ENCODE data around the gene PRUNE2.

DNA sequence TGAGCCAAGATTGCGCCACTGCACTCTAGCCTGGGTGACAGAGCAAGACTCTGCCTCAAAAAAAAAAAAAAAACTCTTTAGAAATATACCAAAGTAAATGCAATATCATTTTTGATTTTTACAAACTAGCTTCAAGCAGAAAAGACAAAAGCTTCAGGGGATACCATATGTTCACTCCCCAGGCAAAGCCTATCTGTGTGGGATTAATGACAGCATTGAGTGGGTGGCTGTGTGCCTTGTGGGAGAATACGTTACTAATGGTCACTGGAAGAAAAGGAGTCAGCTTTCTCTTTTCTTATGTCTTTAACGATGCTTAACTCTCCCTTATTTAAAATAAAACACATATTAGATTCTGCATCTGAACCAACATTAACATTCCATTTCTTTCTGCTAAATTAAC lies 139.8 kb downstream of the PRUNE2 start:
- TF ChIP-seq, protein P1, sequence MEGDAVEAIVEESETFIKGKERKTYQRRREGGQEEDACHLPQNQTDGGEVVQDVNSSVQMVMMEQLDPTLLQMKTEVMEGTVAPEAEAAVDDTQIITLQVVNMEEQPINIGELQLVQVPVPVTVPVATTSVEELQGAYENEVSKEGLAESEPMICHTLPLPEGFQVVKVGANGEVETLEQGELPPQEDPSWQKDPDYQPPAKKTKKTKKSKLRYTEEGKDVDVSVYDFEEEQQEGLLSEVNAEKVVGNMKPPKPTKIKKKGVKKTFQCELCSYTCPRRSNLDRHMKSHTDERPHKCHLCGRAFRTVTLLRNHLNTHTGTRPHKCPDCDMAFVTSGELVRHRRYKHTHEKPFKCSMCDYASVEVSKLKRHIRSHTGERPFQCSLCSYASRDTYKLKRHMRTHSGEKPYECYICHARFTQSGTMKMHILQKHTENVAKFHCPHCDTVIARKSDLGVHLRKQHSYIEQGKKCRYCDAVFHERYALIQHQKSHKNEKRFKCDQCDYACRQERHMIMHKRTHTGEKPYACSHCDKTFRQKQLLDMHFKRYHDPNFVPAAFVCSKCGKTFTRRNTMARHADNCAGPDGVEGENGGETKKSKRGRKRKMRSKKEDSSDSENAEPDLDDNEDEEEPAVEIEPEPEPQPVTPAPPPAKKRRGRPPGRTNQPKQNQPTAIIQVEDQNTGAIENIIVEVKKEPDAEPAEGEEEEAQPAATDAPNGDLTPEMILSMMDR (IDR thresholded peaks at IDR 0.05; ENCODE audit: control extremely low read depth in 1 of 3, insufficient read depth in 1 of 3, low read depth in 1 of 3, low read length in 3 of 3) = no peak
- no peak for TF ChIP-seq RFX5 (IDR thresholded peaks at IDR 0.05; ENCODE audit: borderline replicate concordance, low read depth, low read length)
- TF ChIP-seq NANOG (IDR thresholded peaks at IDR 0.05; ENCODE audit: insufficient read depth, low read depth, low read length, poor library complexity, severe bottlenecking) = no peak
- no peak for TF ChIP-seq EGR1 (IDR thresholded peaks at IDR 0.05; ENCODE audit: borderline replicate concordance, low read depth, low read length)
- TF ChIP-seq TCF12 (IDR thresholded peaks at IDR 0.05; ENCODE audit: low read depth, low read length) = no peak
- no peak for TF ChIP-seq POLR2AphosphoS5 (IDR thresholded peaks at IDR 0.05; ENCODE audit: low read depth, low read length)
- no peak for TF ChIP-seq POLR2A (IDR thresholded peaks at IDR 0.05; ENCODE audit: control extremely low read depth in 1 of 2, low read depth in 2 of 2, low read length in 2 of 2)
- no peak for TF ChIP-seq NRF1 (IDR thresholded peaks at IDR 0.05; ENCODE audit: low read depth, low read length)
- no peak for TF ChIP-seq KDM5A (IDR thresholded peaks at IDR 0.05; ENCODE audit: low read length)
- no peak for TF ChIP-seq TBP (IDR thresholded peaks at IDR 0.05; ENCODE audit: low read depth, low read length)
- TF ChIP-seq EP300 (IDR thresholded peaks at IDR 0.05; ENCODE audit: borderline replicate concordance in 1 of 2, low read depth in 2 of 2, low read length in 2 of 2) = no peak

Data from H1 (cell line).